DND-41 (cell line): Measurements from ENCODE around the gene MUC6.

Experiments
- ATAC-seq: fragments of 200-7000 bp; cut with Tn5 transposase; 3 replicates; pipeline ENCODE4 v1.9.1; 2021; ENCODE audit warnings: low read depth; ENCODE audit not compliant: insufficient read depth
- DNase-seq: peaks from one replicate; pipeline ENCODE4 v3.0.0-alpha.2; 2020
- H2AFZ ChIP-seq: 2 replicates; pipeline ENCODE4 v1.6.0; 2012; ENCODE audit warnings: low read depth, low read length
- H3K27ac ChIP-seq: 2 replicates; pipeline ENCODE4 v1.5.1; 2012; ENCODE audit warnings: low read length, inconsistent platforms
- H3K27me3 ChIP-seq: fragments of 200-600 bp; sonication (generic); 2 replicates; pipeline ENCODE4 v1.6.0; 2012; ENCODE audit warnings: low read length, mild to moderate bottlenecking, inconsistent platforms; ENCODE audit not compliant: insufficient read depth, poor library complexity
- H3K36me3 ChIP-seq: 2 replicates; pipeline ENCODE4 v1.5.1; 2012; ENCODE audit warnings: low read length, inconsistent platforms; ENCODE audit not compliant: insufficient read depth
- H3K4me1 ChIP-seq: 2 replicates; pipeline ENCODE4 v1.5.1; 2012; ENCODE audit warnings: mild to moderate bottlenecking, low read length; ENCODE audit not compliant: insufficient read depth
- H3K4me2 ChIP-seq: 2 replicates; pipeline ENCODE4 v1.6.0; 2012; ENCODE audit warnings: mild to moderate bottlenecking, moderate library complexity, low read length, inconsistent platforms; ENCODE audit not compliant: insufficient read depth
- H3K4me3 ChIP-seq, 2 experiments: fragments of 200-600 bp in 1 of 2; shearing (Covaris generic) in 1 of 2; 2 replicates each; pipeline ENCODE4 v1.5.1; 2012 to 2016; ENCODE audit warnings: inconsistent platforms in 2 of 2, low read length in 2 of 2, mild to moderate bottlenecking in 2 of 2, low read depth in 1 of 2, moderate library complexity in 1 of 2
- H3K79me2 ChIP-seq: 2 replicates; pipeline ENCODE4 v1.6.0; 2012; ENCODE audit warnings: low read length, inconsistent platforms; ENCODE audit not compliant: insufficient read depth
- H3K9ac ChIP-seq: 2 replicates; pipeline ENCODE4 v1.6.0; 2012; ENCODE audit warnings: low read depth, mild to moderate bottlenecking, inconsistent platforms, low read length, moderate library complexity
- H3K9me3 ChIP-seq: 2 replicates; pipeline ENCODE4 v1.5.1; 2012; ENCODE audit warnings: low read length, moderate library complexity, mild to moderate bottlenecking, inconsistent platforms; ENCODE audit not compliant: insufficient read depth, severe bottlenecking
- H4K20me1 ChIP-seq: 2 replicates; pipeline ENCODE4 v1.6.0; 2012; ENCODE audit warnings: low read length; ENCODE audit not compliant: insufficient read depth
- CTCF ChIP-seq: IDR thresholded peaks from 2 replicates; pipeline ENCODE4 v1.5.1; 2012; ENCODE audit warnings: borderline replicate concordance, low read length, moderate library complexity, mild to moderate bottlenecking; ENCODE audit not compliant: poor library complexity, severe bottlenecking; ENCODE audit errors: extremely low read depth
- EZH2 ChIP-seq: IDR thresholded peaks from 3 replicates; pipeline ENCODE4 v1.6.1; 2012; ENCODE audit warnings: borderline replicate concordance, low read depth, mild to moderate bottlenecking, moderate library complexity, low read length, inconsistent platforms; ENCODE audit not compliant: severe bottlenecking

The MUC6 gene

GRCh38 chr11:969651-970205 is 66.8 kb downstream of the MUC6 start:
- DNase-seq (no peak), ATAC-seq (no peak)
- peaks cover 49% of the 10 kb centered on the region for H3K36me3 ChIP-seq
- no peak overlapping the region; the same call in 1 of the 2 replicates for H3K27ac ChIP-seq
- H3K4me2 ChIP-seq: no peak overlapping the region
- TF ChIP-seq EZH2 (no peak), CTCF (no peak)
- no peaks in the 10 kb centered on the region for H3K4me1 ChIP-seq
- no peak overlapping the region for H2AFZ ChIP-seq
- peaks cover 8% of the 10 kb centered on the region; the same call in 1 of the 2 replicates for H3K79me2 ChIP-seq
- no peak overlapping the region for H3K4me3 ChIP-seq
- peaks cover 7% of the 10 kb centered on the region for H4K20me1 ChIP-seq
- no peak overlapping the region for H3K9ac ChIP-seq
- H3K27me3 ChIP-seq: no peaks in the 10 kb centered on the region
- H3K9me3 ChIP-seq: no peaks in the 10 kb centered on the region

DNA sequence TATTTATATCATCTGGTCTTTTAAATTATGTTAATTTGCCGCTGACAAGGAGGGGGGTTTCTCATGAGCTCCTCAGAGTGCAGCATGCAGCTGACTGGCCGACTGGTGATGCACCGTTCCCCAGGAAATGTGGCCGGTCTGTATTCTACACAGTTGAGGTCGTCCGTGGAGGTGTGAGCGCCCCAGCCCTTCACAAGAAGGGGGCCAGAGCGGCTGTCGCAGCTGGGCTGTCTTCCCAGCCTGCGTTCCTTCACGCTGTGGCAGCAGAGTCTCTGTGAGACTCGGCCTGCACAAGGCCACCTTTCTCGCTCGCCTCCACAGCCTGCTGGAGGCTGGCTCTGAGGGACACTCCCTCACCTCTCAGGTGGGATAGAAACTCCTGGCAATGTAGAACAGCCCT is 67.7 kb downstream of the MUC6 start:
- Histone ChIP-seq H3K4me2 (no peak overlapping the region), H3K79me2 (peaks cover 8% of the 10 kb centered on the region; the same call in 1 of the 2 replicates), H3K4me1 (no peaks in the 10 kb centered on the region), H3K9me3 (no peaks in the 10 kb centered on the region), H4K20me1 (peaks cover 7% of the 10 kb centered on the region), H3K36me3 (peaks cover 52% of the 10 kb centered on the region), H3K27ac (no peak overlapping the region), H3K27me3 (no peaks in the 10 kb centered on the region), H3K9ac (no peak overlapping the region), H2AFZ (no peak overlapping the region), H3K4me3 (no peak overlapping the region)
- TF ChIP-seq EZH2 (no peak), CTCF (no peak)
- no peak for ATAC-seq
- DNase-seq: no peak

- H3K27me3 ChIP-seq: no peaks in the 10 kb centered on the region
- no peak overlapping the region for H3K9ac ChIP-seq
- H3K79me2 ChIP-seq: peaks cover 8% of the 10 kb centered on the region; the same call in 1 of the 2 replicates
- no peaks in the 10 kb centered on the region for H3K4me1 ChIP-seq
- H3K36me3 ChIP-seq: peaks cover 52% of the 10 kb centered on the region
- H3K27ac ChIP-seq: no peak overlapping the region
- DNase-seq (no peak), ATAC-seq (no peak)
- TF ChIP-seq CTCF (no peak), EZH2 (no peak)
- no peaks in the 10 kb centered on the region for H3K9me3 ChIP-seq
- no peak overlapping the region for H2AFZ ChIP-seq
- no peak overlapping the region for H3K4me2 ChIP-seq
- peaks cover 7% of the 10 kb centered on the region for H4K20me1 ChIP-seq
- no peak overlapping the region for H3K4me3 ChIP-seq
Measured at GRCh38 chr11:967995-968751, 68.3 kb downstream of the MUC6 start.
